Subcutaneous abdominal adipose tissue (tissue), 5 donors: ENCODE results near the gene PCSK6.

ENCODE experiments used
- H3K27ac ChIP-seq: one replicate; pipeline ENCODE4 v1.7.0; 2013; ENCODE audit warnings: low read depth, mild to moderate bottlenecking, inconsistent platforms, low read length, moderate library complexity
- H3K27me3 ChIP-seq, 5 donors: one replicate each; pipeline ENCODE4 v1.7.0; 2013; ENCODE audit warnings: low read length in 5 of 5, inconsistent platforms in 1 of 5; ENCODE audit not compliant: control insufficient read depth in 5 of 5, insufficient read depth in 4 of 5
- H3K36me3 ChIP-seq, 5 donors: one replicate each; pipeline ENCODE4 v1.7.0; 2013; ENCODE audit warnings: low read length in 5 of 5; ENCODE audit not compliant: control insufficient read depth in 5 of 5, insufficient read depth in 5 of 5
- H3K4me1 ChIP-seq, 5 donors: one replicate each; pipeline ENCODE4 v1.7.0; 2013; ENCODE audit warnings: low read length in 5 of 5, mild to moderate bottlenecking in 3 of 5, moderate library complexity in 1 of 5; ENCODE audit not compliant: control insufficient read depth in 5 of 5, insufficient read depth in 5 of 5
- H3K4me3 ChIP-seq, 5 donors: one replicate each; pipeline ENCODE4 v1.7.0; 2013; ENCODE audit warnings: low read length in 5 of 5, low read depth in 1 of 5
- H3K9ac ChIP-seq, 5 donors: one replicate each; pipeline ENCODE4 v1.7.0; 2013; ENCODE audit warnings: low read length in 5 of 5, mild to moderate bottlenecking in 4 of 5, moderate library complexity in 3 of 5
- H3K9me3 ChIP-seq, 5 donors: one replicate each; pipeline ENCODE4 v1.7.0; 2013; ENCODE audit warnings: low read length in 5 of 5; ENCODE audit not compliant: control insufficient read depth in 5 of 5
- donor health status: healthy.
- donor health status: healthy.
- donor health status: healthy.
- donor health status: healthy.
- donor health status: healthy.

Gene PCSK6

DNA sequence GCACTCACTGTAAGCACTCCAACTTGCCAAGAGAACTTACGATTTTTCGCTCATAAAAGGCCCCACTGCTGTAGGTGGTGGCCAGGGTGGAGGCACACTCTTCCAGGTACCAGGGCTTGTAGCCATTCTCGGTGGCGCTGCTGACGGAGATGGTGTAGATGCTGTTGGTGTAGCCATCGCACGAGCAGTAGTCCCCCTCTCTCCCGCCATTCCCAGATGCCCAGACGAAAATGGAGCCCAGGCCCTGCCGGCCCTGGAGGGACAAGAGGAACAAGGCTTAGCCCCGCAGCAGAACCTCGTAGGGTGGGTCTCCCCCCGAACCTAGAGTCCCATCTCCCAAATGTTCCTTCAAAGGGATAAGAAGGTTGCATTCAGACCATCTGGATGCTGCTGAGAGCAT, 96.3 kb downstream of the PCSK6 start:
- Histone ChIP-seq H3K27ac (no peak overlapping the region), H3K9me3 (no peaks in the 10 kb centered on the region), H3K36me3 (no peaks in the 10 kb centered on the region), H3K4me3 (no peak overlapping the region), H3K4me1 (no peaks in the 10 kb centered on the region), H3K27me3 (peaks cover 0 to 7% (median 2%) of the 10 kb centered on the region in 5 donors), H3K9ac (no peak overlapping the region)

GRCh38 chr15:101391981-101392640, 97.4 kb downstream of the PCSK6 start:
- no peaks in the 10 kb centered on the region for H3K36me3 ChIP-seq
- no peak overlapping the region for H3K27ac ChIP-seq
- H3K9ac ChIP-seq, result no peak overlapping the region
- no peak overlapping the region for H3K4me3 ChIP-seq
- H3K4me1 ChIP-seq, result no peaks in the 10 kb centered on the region
- no peaks in the 10 kb centered on the region for H3K9me3 ChIP-seq
- H3K27me3 ChIP-seq, result peaks cover 0 to 7% (median 0%) of the 10 kb centered on the region in 5 donors

- H3K27me3 ChIP-seq, result peaks cover 0 to 4% (median 0%) of the 10 kb centered on the region in 5 donors
- no peaks in the 10 kb centered on the region for H3K36me3 ChIP-seq
- no peaks in the 10 kb centered on the region for H3K9me3 ChIP-seq
These were observed 98.1 kb downstream of the PCSK6 start for GRCh38 chr15:101391431-101391830.

DNA sequence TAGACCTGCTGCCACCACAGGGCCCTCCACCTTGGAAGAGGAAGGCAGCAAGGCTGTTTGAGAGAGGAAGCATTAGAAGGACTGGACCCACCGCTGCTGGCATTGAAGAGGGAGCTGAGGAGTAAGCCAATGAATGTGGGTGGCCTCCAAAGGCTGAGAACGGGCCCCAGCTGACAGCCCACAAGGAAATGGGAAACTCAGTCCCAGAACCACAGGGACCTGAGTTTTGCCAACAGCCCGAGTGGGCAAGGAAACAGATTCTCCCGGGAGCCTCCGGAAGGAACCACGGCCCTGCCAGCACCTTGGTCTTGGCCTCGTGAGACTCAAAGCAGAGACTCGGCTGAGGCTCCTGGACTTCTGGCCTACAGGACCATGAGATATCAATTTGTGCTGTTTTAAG, 99.0 kb downstream of the PCSK6 start:
- Histone ChIP-seq H3K4me3 (no peak overlapping the region), H3K36me3 (no peaks in the 10 kb centered on the region)

More at GRCh38 chr15:101391431-101391830, 98.1 kb downstream of the PCSK6 start:
- H3K4me1 ChIP-seq, result no peaks in the 10 kb centered on the region
- H3K4me3 ChIP-seq, result no peak overlapping the region
- no peak overlapping the region for H3K9ac ChIP-seq
- H3K27ac ChIP-seq, result no peak overlapping the region

GRCh38 chr15:101390060-101390459, 99.4 kb downstream of the PCSK6 start:
- Histone ChIP-seq H3K27ac (no peak overlapping the region), H3K4me3 (no peak overlapping the region), H3K27me3 (peaks cover 0 to 4% (median 0%) of the 10 kb centered on the region in 5 donors), H3K4me1 (no peaks in the 10 kb centered on the region), H3K9ac (no peak overlapping the region), H3K36me3 (no peaks in the 10 kb centered on the region), H3K9me3 (no peaks in the 10 kb centered on the region)

More for the DNA sequence above, 99.0 kb downstream of the PCSK6 start:
- Histone ChIP-seq H3K27ac (no peak overlapping the region), H3K9me3 (no peaks in the 10 kb centered on the region), H3K9ac (no peak overlapping the region), H3K4me1 (no peaks in the 10 kb centered on the region), H3K27me3 (peaks cover 0 to 4% (median 0%) of the 10 kb centered on the region in 5 donors)

DNA sequence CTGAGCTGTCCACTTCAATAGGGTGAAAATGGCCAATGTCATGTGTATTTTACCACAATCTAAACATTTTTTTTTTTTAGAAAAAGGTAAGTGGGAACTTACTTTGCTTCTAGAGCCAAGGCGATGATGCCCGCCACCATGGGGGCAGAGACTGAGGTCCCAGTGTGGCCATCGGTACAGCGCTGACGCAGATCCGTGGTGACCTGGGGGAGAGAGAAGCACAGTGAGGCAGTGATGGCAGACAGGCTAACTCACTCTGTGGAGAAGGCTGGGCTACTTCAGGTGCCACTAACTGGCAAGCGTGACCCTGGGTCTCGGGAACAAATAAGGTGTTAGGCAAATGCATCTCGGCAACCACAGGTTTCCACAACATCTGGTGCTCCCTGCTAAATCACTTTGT, 100.1 kb downstream of the PCSK6 start:
- H3K36me3 ChIP-seq, result no peaks in the 10 kb centered on the region
- no peaks in the 10 kb centered on the region for H3K9me3 ChIP-seq

DNA sequence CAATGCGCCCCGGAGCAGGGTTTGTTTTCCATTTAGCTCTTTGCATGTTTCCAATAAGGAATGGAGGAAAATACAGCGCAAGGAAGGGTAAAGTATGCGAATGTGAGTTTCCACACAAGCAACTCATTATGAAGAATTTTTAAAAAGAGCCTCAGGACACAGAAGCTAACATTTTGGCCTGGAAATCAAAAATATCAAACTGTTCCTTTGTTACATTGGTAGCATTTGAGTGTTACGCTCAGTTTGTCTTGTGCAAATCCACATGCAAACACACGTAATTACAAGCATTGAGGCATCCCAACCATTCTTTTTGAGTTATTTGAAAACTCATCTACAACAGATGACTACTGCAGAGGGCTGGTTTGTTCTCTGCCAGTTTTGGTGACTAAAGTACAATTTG, 101.5 kb downstream of the PCSK6 start:
- Histone ChIP-seq H3K9ac (no peak overlapping the region), H3K27ac (no peak overlapping the region), H3K27me3 (peaks cover 0 to 4% (median 0%) of the 10 kb centered on the region in 5 donors), H3K4me3 (no peak overlapping the region), H3K36me3 (no peaks in the 10 kb centered on the region), H3K9me3 (no peaks in the 10 kb centered on the region), H3K4me1 (no peaks in the 10 kb centered on the region)

More for the DNA sequence above, 100.1 kb downstream of the PCSK6 start:
- no peak overlapping the region for H3K27ac ChIP-seq
- no peak overlapping the region for H3K9ac ChIP-seq
- H3K4me1 ChIP-seq, result no peaks in the 10 kb centered on the region
- H3K4me3 ChIP-seq, result no peak overlapping the region
- H3K27me3 ChIP-seq, result peaks cover 0 to 4% (median 0%) of the 10 kb centered on the region in 5 donors

- Histone ChIP-seq H3K27me3 (peaks cover 0 to 4% (median 0%) of the 10 kb centered on the region in 5 donors), H3K4me3 (no peak overlapping the region), H3K27ac (no peak overlapping the region), H3K4me1 (no peaks in the 10 kb centered on the region), H3K9ac (no peak overlapping the region), H3K36me3 (no peaks in the 10 kb centered on the region), H3K9me3 (no peaks in the 10 kb centered on the region)
These were observed 101.9 kb downstream of the PCSK6 start for GRCh38 chr15:101387574-101387973.

- Histone ChIP-seq H3K27me3 (peaks cover 0 to 4% (median 0%) of the 10 kb centered on the region in 5 donors), H3K9me3 (no peaks in the 10 kb centered on the region), H3K4me3 (no peak overlapping the region), H3K36me3 (no peaks in the 10 kb centered on the region), H3K27ac (no peak overlapping the region), H3K9ac (no peak overlapping the region), H3K4me1 (no peaks in the 10 kb centered on the region)
These were observed 102.5 kb downstream of the PCSK6 start for GRCh38 chr15:101386967-101387366.

DNA sequence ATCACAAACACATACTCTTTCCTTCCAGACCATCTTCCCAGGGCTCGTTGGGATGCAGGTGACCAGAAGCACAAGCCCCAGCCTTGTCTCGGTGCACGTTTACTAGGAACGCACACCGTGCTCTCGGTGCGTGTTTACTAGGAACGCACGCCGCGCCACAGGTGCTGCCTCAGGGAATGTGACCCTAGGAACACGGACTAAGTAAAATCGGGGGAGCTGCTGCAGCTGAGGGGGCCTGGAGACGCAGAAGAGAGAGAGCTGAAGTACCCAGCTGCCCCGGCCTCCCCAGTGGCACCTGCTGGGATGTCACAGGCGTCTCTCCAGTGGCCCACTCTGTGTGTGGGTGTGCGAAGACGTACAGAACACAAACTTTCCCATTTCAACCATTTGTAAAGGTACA, 103.5 kb downstream of the PCSK6 start:
- Histone ChIP-seq H3K27ac (no peak overlapping the region), H3K4me1 (no peaks in the 10 kb centered on the region), H3K9me3 (no peaks in the 10 kb centered on the region), H3K9ac (no peak overlapping the region), H3K36me3 (no peaks in the 10 kb centered on the region), H3K4me3 (no peak overlapping the region), H3K27me3 (no peaks in the 10 kb centered on the region)
